Measurements from ENCODE around the gene PAPSS2. TPM values are rescaled to one million over a fixed set of nuclear protein-coding genes. Genes with fewer than 3 reads are reported as not detected.
A peak's percentile ranks its signal among the peaks of the same experiment; 100 is the strongest.
"Not testable (repeated sequence)": the region's sequence is repeated elsewhere in the genome, so short reads cannot be mapped to it uniquely, and the experiment has no call there.

Gene PAPSS2
- total RNA-seq, 6 experiments from 2014 or later: 65.3 to 158 (median 105) TPM

DNA sequence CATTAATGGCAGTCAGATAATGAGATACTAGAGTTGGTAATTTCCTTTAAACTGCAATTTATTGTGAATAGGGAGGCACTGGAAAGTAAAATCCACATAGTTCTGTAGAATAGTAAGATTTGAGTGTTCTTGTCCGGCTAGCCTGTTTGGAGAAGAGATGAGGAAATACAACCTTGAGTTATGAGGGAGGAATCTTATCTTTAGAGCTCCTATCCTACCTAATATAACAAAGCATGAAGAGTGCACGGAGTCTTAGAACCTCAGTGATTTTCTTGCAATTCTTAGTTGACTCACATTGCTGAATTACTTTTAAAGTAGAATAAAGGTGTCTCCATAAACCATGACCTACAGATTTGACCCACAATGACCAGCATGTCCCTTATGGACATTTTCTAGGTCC, 84.9 kb downstream of the PAPSS2 start:
- Histone ChIP-seq H3K27ac (no peak overlapping the region), H3K27me3 (no peaks in the 10 kb centered on the region), H3K9me3 (no peaks in the 10 kb centered on the region), H3K4me3 (no peak overlapping the region), H3K4me1 (peaks cover 0 to 26% (median 2%) of the 10 kb centered on the region in 4 donors), H3K36me3 (peaks cover 0 to 38% (median 14%) of the 10 kb centered on the region in 4 donors)
- 78% methylated on average over 1 of the region's 2 CpGs for whole genome bisulfite sequencing (ENCODE audit: insufficient coverage, low coverage, low lambda C conversion rate, missing lambda C conversion rate)
- intact Hi-C loops (cut with DNase I): no loop called here
- DNase-seq: no peak
- ATAC-seq: no peak
- TF ChIP-seq CTCF (IDR thresholded peaks at IDR 0.05): no peak
- no peak for TF ChIP-seq POLR2A (IDR thresholded peaks at IDR 0.05)

DNA sequence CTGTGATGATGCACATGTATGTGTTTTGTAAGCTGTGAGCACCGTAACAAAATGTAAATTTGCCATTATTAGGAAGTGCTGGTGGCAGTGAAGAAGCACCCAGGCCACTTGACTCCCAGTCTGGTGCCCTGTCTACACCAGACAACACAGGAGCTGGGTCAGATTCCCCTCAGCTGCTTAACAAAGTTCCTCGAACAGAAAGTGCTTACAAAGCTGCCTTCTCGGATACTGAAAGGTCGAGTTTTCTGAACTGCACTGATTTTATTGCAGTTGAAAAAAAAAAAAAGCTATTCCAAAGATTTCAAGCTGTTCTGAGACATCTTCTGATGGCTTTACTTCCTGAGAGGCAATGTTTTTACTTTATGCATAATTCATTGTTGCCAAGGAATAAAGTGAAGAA, 87.2 kb downstream of the PAPSS2 start:
- intact Hi-C loops (cut with DNase I): no loop called here
- no peaks in the 10 kb centered on the region for H3K27me3 ChIP-seq
- no peak for ATAC-seq
- no peak for DNase-seq
- no peak for TF ChIP-seq POLR2A (IDR thresholded peaks at IDR 0.05)
- no peak for TF ChIP-seq CTCF (IDR thresholded peaks at IDR 0.05)
- no peak overlapping the region for H3K27ac ChIP-seq
- H3K36me3 ChIP-seq: peaks cover 0 to 33% (median 11%) of the 10 kb centered on the region in 4 donors
- H3K9me3 ChIP-seq: no peaks in the 10 kb centered on the region
- H3K4me1 ChIP-seq: peaks cover 0 to 12% (median 0%) of the 10 kb centered on the region in 4 donors
- no peak overlapping the region for H3K4me3 ChIP-seq
- WGBS (ENCODE audit: insufficient coverage, low coverage, low lambda C conversion rate, missing lambda C conversion rate): 48% methylated on average over 4 of the region's 4 CpGs

DNA sequence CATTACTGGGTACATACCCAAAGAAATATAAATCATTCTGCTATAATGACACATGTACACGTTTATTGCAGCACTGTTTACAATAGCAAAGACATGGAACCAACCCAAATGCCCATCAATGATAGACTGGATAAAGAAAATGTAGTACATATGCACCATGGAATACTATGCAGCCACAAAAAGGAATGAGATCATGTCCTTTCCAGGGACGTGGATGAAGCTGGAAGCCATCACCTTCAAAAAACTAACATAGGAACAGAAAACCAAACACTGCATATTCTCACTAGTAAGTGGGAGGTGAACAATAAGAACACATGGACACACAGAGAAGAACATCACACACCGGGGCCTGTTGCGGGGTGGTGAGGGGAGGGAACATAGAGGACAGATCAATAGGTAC, 88.6 kb downstream of the PAPSS2 start:
- ATAC-seq; intact Hi-C loops (cut with DNase I); H3K4me1 ChIP-seq; H3K4me3 ChIP-seq; DNase-seq; H3K27ac ChIP-seq; H3K9me3 ChIP-seq; H3K27me3 ChIP-seq: not testable (repeated sequence)
- WGBS (ENCODE audit: insufficient coverage, low coverage, low lambda C conversion rate, missing lambda C conversion rate): 83% methylated on average over 4 of the region's 4 CpGs
- peaks cover 0 to 30% (median 10%) of the 10 kb centered on the region in 4 donors for H3K36me3 ChIP-seq

DNA sequence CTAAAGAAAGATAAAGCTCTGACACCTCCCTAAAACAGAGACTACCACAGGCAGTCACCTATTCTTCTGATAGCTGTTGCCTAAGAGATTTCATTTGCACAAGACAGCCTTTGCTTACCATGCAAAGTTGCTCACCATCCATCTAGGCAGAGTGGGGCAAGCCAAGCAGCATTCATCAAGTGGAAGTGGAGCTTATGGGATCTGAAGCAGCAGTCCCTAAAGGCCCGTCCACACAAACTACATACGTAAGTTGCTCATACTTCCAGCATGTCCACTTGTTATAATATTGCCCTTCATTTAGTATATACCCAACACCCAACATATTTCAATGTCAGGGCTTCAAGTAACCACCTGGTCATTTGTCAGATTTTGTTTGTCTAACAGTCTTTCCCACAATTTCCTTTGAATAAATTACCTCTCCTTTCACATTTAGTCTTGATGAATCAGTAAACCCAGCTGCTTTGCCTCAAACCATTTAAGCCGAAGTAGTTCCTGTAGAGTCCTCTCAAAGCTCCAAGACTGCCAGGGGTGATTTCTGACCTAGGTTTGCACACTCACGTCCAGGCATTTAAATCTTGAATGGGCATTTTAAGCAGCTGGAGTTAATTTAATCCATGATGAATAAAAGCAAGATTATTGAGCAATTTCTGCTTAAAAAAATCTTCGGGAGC, 90.5 kb downstream of the PAPSS2 start:
- DNase-seq: no peak
- Histone ChIP-seq H3K36me3 (peaks cover 0 to 12% (median 5%) of the 10 kb centered on the region in 4 donors), H3K4me1 (no peaks in the 10 kb centered on the region), H3K27ac (no peak overlapping the region), H3K4me3 (no peak overlapping the region), H3K27me3 (no peaks in the 10 kb centered on the region), H3K9me3 (no peaks in the 10 kb centered on the region)
- ATAC-seq: peak in 2 of 4 donors; percentile 9 to 23
- no peak for TF ChIP-seq CTCF (IDR thresholded peaks at IDR 0.05)
- TF ChIP-seq POLR2A (IDR thresholded peaks at IDR 0.05): no peak
- intact Hi-C loops (cut with DNase I): no loop called here
- WGBS (ENCODE audit: insufficient coverage, low coverage, low lambda C conversion rate, missing lambda C conversion rate): 70% methylated on average over 5 of the region's 5 CpGs

DNA sequence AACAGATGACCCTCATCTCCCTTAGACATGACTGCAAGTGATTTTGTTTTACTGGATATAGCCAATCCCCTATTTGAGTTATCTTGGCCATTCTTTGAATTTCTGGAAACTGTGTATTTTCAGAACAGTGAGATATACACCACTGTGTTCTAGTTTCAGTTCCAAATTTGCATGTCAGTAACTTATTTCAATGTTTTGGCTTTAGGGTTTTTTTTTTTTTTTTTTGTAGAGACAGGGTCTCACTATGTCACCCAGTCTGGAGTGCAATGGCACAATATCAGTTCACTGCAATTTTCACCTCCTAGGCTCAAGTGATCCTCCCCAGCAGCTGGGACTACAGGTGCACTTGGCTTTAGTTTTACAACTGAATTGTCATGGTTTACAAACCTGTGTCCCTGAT, 91.1 kb downstream of the PAPSS2 start:
- no peaks in the 10 kb centered on the region for H3K27me3 ChIP-seq

More for the DNA sequence above, 91.1 kb downstream of the PAPSS2 start:
- no peak for ATAC-seq
- H3K9me3 ChIP-seq: no peaks in the 10 kb centered on the region
- no peaks in the 10 kb centered on the region for H3K4me1 ChIP-seq
- H3K36me3 ChIP-seq: peaks cover 0 to 6% (median under 1%) of the 10 kb centered on the region in 4 donors
- no peak overlapping the region for H3K27ac ChIP-seq
- TF ChIP-seq POLR2A (IDR thresholded peaks at IDR 0.05) (no peak), CTCF (IDR thresholded peaks at IDR 0.05) (no peak)
- intact Hi-C loops (cut with DNase I): no loop called here
- H3K4me3 ChIP-seq: no peak overlapping the region
- no peak for DNase-seq
